Ishikawa (cell line): ENCODE results near the gene MRM2.

Experiments used
- EGR1 ChIP-seq: IDR thresholded peaks from 2 replicates; pipeline ENCODE4 v1.6.1; 2012
- EP300 ChIP-seq: IDR thresholded peaks from 2 replicates; pipeline ENCODE4 v1.6.1; 2012; ENCODE audit warnings: borderline replicate concordance
- MAX ChIP-seq: IDR thresholded peaks from 2 replicates; pipeline ENCODE4 v1.6.1; 2012
- NFIC ChIP-seq: IDR thresholded peaks from 2 replicates; pipeline ENCODE4 v1.6.1; 2012
- REST ChIP-seq: IDR thresholded peaks from 2 replicates; pipeline ENCODE4 v1.6.1; 2012; ENCODE audit warnings: low read depth, mild to moderate bottlenecking
- TAF1 ChIP-seq: IDR thresholded peaks from 2 replicates; pipeline ENCODE4 v1.6.1; 2012; ENCODE audit warnings: low read depth, mild to moderate bottlenecking

GRCh38 chr7:2275101-2275500 lies 33.1 kb upstream of the MRM2 start:
- TF ChIP-seq EP300 (no peak), TAF1 (no peak), REST (no peak), EGR1 (no peak), MAX (no peak), NFIC (no peak)
